ENCODE data around the gene NAA16.
A peak's percentile ranks its signal among the peaks of the same experiment; 100 is the strongest.
"Not testable (repeated sequence)": the region's sequence is repeated elsewhere in the genome, so short reads cannot be mapped to it uniquely, and the experiment has no call there.

Gene NAA16

GRCh38 chr13:41306271-41307145 lies 4.6 kb upstream of the NAA16 start:
- DNase-seq = no peak

- no peak for DNase-seq
These were observed 3.0 kb upstream of the NAA16 start for GRCh38 chr13:41307884-41308640.

- peak; percentile 29 to 35 for DNase-seq
These were observed 524 bp downstream of the NAA16 start for GRCh38 chr13:41311406-41312175.

- DNase-seq = no peak
These were observed 1.1 kb downstream of the NAA16 start for GRCh38 chr13:41312176-41312500.

- no peak for DNase-seq
These were observed 2.0 kb downstream of the NAA16 start for GRCh38 chr13:41313117-41313516.

GRCh38 chr13:41313659-41314197 lies 2.7 kb downstream of the NAA16 start:
- DNase-seq = no peak

GRCh38 chr13:41315443-41316047 lies 4.5 kb downstream of the NAA16 start:
- no peak for DNase-seq

GRCh38 chr13:41317243-41317642 lies 6.2 kb downstream of the NAA16 start:
- DNase-seq = no peak

GRCh38 chr13:41325752-41326151 lies 14.7 kb downstream of the NAA16 start:
- DNase-seq = no peak

GRCh38 chr13:41326661-41327060 lies 15.6 kb downstream of the NAA16 start:
- no peak for DNase-seq

GRCh38 chr13:41327994-41328790 lies 17.1 kb downstream of the NAA16 start:
- no peak for DNase-seq

GRCh38 chr13:41332829-41333228 lies 21.8 kb downstream of the NAA16 start:
- DNase-seq = no peak

GRCh38 chr13:41334810-41335209 lies 23.7 kb downstream of the NAA16 start:
- DNase-seq = no peak

GRCh38 chr13:41344358-41344757 lies 33.3 kb downstream of the NAA16 start:
- DNase-seq = no peak

- no peak for DNase-seq
These were observed 34.3 kb downstream of the NAA16 start for GRCh38 chr13:41345165-41345913.

GRCh38 chr13:41345914-41346589 lies 35.0 kb downstream of the NAA16 start:
- no peak for DNase-seq

GRCh38 chr13:41352935-41353840 lies 42.1 kb downstream of the NAA16 start:
- DNase-seq = peak; percentile 24 to 50

GRCh38 chr13:41354416-41354815 lies 43.3 kb downstream of the NAA16 start:
- DNase-seq = no peak

GRCh38 chr13:41356385-41356648 lies 45.2 kb downstream of the NAA16 start:
- DNase-seq = not testable (repeated sequence)

GRCh38 chr13:41356786-41357185 lies 45.7 kb downstream of the NAA16 start:
- DNase-seq = peak in 1 of 2 experiments; percentile 9

Data from activated CD4-positive, alpha-beta T cell treated with anti-CD3 and anti-CD28 coated beads, Interleukin-2, amount 50 U/mL, for 4 hours (primary cell).